ENCODE data around the gene INKA2. TPM values are rescaled to one million over a fixed set of nuclear protein-coding genes. Genes with fewer than 3 reads are reported as not detected.

The INKA2 gene
- total and polyA plus RNA-seq, 10 of the 15 experiments (the other 5 are each of a cell fraction or from before 2014, with no cell fraction given) = 0.38 to 5.1 (median 1.3) TPM; not detected in 1

- no peak for TF ChIP-seq MYB (IDR thresholded peaks at IDR 0.05; ENCODE audit: borderline replicate concordance, low read depth, low read length)
- no peak for TF ChIP-seq POU2F2 (IDR thresholded peaks at IDR 0.05; ENCODE audit: borderline replicate concordance, low read depth, low read length)
- TF ChIP-seq PAX5 (IDR thresholded peaks at IDR 0.05; ENCODE audit: borderline replicate concordance, low read depth, low read length) = no peak
Observed at GRCh38 chr1:111776861-111777260, 37.7 kb upstream of the INKA2 start (continued).

- in situ Hi-C loops (cut with MboI) (no loop called here), intact Hi-C loops (cut with micrococcal nuclease; ENCODE audit: unreplicated experiment) (no loop called here)
- no peak for ATAC-seq
- ChIA-PET RAD21 (ENCODE audit: unreplicated experiment) (no interaction called here), SMC1A (ENCODE audit: uncharacterized antibody, unreplicated experiment) (interaction anchor here (0.6 kb wide), 1 partner anchor 16 kb away, joined by 3 read pairs; no protein-coding TSS in a partner anchor), POLR2A (no interaction called here), CTCF (no interaction called here)
- Histone ChIP-seq H2AFZ (ENCODE audit: control insufficient read depth, low read depth, low read length) (no peak overlapping the region), H4K20me1 (ENCODE audit: control insufficient read depth, insufficient read depth) (no peaks in the 10 kb centered on the region), H3K9ac (ENCODE audit: control insufficient read depth, insufficient read depth, low read length) (no peak overlapping the region), H3K4me2 (ENCODE audit: control insufficient read depth, insufficient read depth) (no peak overlapping the region), H3K4me3 (no peak overlapping the region), H3K9me3 (replicated peaks; ENCODE audit: control insufficient read depth, insufficient read depth, low read length) (no peaks in the 10 kb centered on the region), H3K36me3 (ENCODE audit: control insufficient read depth in 2 of 2, insufficient read depth in 2 of 2, low read length in 1 of 2) (no peaks in the 10 kb centered on the region), H3K4me1 (ENCODE audit: control insufficient read depth, insufficient read depth, low read length) (no peaks in the 10 kb centered on the region), H3K27ac (ENCODE audit: control insufficient read depth, insufficient read depth) (no peak overlapping the region), H3K79me2 (ENCODE audit: control insufficient read depth, insufficient read depth, low read length) (no peaks in the 10 kb centered on the region), H3K27me3 (replicated peaks in 1 of 2; ENCODE audit: control insufficient read depth in 2 of 2, insufficient read depth in 2 of 2, low read length in 1 of 2) (no peaks in the 10 kb centered on the region; a peak in 1 of 4 replicates)
- FAIRE-seq = no peak
- BruUV-seq (replicated peaks) = no TSS peak
- DNase-seq (ENCODE audit: low read depth, low spot score) = no peak
- WGBS (ENCODE audit: insufficient coverage, insufficient replicate concordance, low lambda C conversion rate, missing lambda C conversion rate) = 22% methylated on average over 2 of the region's 2 CpGs
- TF ChIP-seq E2F8 (IDR thresholded peaks at IDR 0.05; ENCODE audit: low read depth, partially characterized antibody) (no peak), POLR2A (IDR thresholded peaks at IDR 0.05; ENCODE audit: low read depth, low read length) (no peak), SREBF2 (IDR thresholded peaks at IDR 0.05; ENCODE audit: low read length) (no peak), CBX5 (IDR thresholded peaks at IDR 0.05; ENCODE audit: low read depth) (no peak), TCF7 (IDR thresholded peaks at IDR 0.05; ENCODE audit: borderline replicate concordance) (no peak), EGR1 (IDR thresholded peaks at IDR 0.05; ENCODE audit: borderline replicate concordance in 1 of 2, low read depth in 2 of 2, low read length in 2 of 2) (no peak), FOXK2 (IDR thresholded peaks at IDR 0.05) (no peak), BMI1 (IDR thresholded peaks at IDR 0.05; ENCODE audit: borderline replicate concordance) (no peak), ZNF274 (IDR thresholded peaks at IDR 0.05; ENCODE audit: insufficient read depth, insufficient read length) (no peak), ZNF217 (IDR thresholded peaks at IDR 0.05) (no peak), SKIL (IDR thresholded peaks at IDR 0.05; ENCODE audit: low read depth, poor library complexity, severe bottlenecking) (no peak), ZNF207 (IDR thresholded peaks at IDR 0.05; ENCODE audit: borderline replicate concordance) (no peak), GABPA (IDR thresholded peaks at IDR 0.05; ENCODE audit: low read depth) (no peak), NFYA (IDR thresholded peaks at IDR 0.05; ENCODE audit: borderline replicate concordance, low read depth, low read length) (no peak), MTA3 (IDR thresholded peaks at IDR 0.05; ENCODE audit: borderline replicate concordance, low read length) (no peak), STAT1 (conservative IDR thresholded peaks at IDR 0.05) (no peak)
- TF ChIP-seq, protein P1, sequence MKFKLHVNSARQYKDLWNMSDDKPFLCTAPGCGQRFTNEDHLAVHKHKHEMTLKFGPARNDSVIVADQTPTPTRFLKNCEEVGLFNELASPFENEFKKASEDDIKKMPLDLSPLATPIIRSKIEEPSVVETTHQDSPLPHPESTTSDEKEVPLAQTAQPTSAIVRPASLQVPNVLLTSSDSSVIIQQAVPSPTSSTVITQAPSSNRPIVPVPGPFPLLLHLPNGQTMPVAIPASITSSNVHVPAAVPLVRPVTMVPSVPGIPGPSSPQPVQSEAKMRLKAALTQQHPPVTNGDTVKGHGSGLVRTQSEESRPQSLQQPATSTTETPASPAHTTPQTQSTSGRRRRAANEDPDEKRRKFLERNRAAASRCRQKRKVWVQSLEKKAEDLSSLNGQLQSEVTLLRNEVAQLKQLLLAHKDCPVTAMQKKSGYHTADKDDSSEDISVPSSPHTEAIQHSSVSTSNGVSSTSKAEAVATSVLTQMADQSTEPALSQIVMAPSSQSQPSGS (IDR thresholded peaks at IDR 0.05; ENCODE audit: low read length) = no peak
Observed at GRCh38 chr1:111776391-111776790, 37.2 kb upstream of the INKA2 start.
